SJSA1 (cell line): Measurements from ENCODE around the gene ANOS1. TPM values are rescaled to one million over a fixed set of nuclear protein-coding genes. Genes with fewer than 3 reads are reported as not detected.

Source experiments
- DNase-seq, 2 experiments: peaks; one replicate each; pipeline ENCODE4 v3.0.0-alpha.2; 2015 to 2020; ENCODE audit warnings: low spot score in 2 of 2, low read depth in 1 of 2
- H3K27ac ChIP-seq: fragments of 250-450 bp; sonication (Bioruptor Pico); 2 replicates; pipeline ENCODE4 v1.5.1; 2020; ENCODE audit warnings: mild to moderate bottlenecking, moderate library complexity
- H3K27me3 ChIP-seq: fragments of 250-450 bp; sonication (Bioruptor Pico); replicated peaks from 2 replicates; pipeline ENCODE4 v1.5.1; 2020; ENCODE audit warnings: mild to moderate bottlenecking, moderate library complexity
- H3K36me3 ChIP-seq: fragments of 250-450 bp; sonication (Bioruptor Pico); 2 replicates; pipeline ENCODE4 v1.5.1; 2020; ENCODE audit warnings: mild to moderate bottlenecking
- H3K4me1 ChIP-seq: fragments of 250-450 bp; sonication (Bioruptor Pico); replicated peaks from 2 replicates; pipeline ENCODE4 v1.6.1; 2021; ENCODE audit warnings: mild to moderate bottlenecking
- H3K4me3 ChIP-seq: fragments of 250-450 bp; sonication (Bioruptor Pico); 2 replicates; pipeline ENCODE4 v1.5.1; 2020; ENCODE audit warnings: mild to moderate bottlenecking
- H3K9me3 ChIP-seq: fragments of 250-450 bp; sonication (Bioruptor Pico); replicated peaks from 2 replicates; pipeline ENCODE4 v1.5.1; 2020; ENCODE audit warnings: mild to moderate bottlenecking
- total RNA-seq: library from RNA; depleted of rRNA; stranded (reverse); fragments of >200 nt; shearing (Covaris generic); gene quantifications from 2 replicates; pipeline ENCODE4 v1.2.3, GENCODE V29; 2014

ANOS1 gene
- total RNA-seq, 1 experiment from 2014 or later, result 9.3 TPM

- Histone ChIP-seq H3K4me1 (no peaks in the 10 kb centered on the region), H3K27ac (no peak overlapping the region), H3K27me3 (no peaks in the 10 kb centered on the region), H3K9me3 (no peaks in the 10 kb centered on the region), H3K36me3 (no peaks in the 10 kb centered on the region), H3K4me3 (no peak overlapping the region)
- DNase-seq, result no peak
Measured at GRCh38 chrX:8635812-8636211, 96.1 kb downstream of the ANOS1 start.

- H3K36me3 ChIP-seq, result no peaks in the 10 kb centered on the region
- H3K4me3 ChIP-seq, result no peak overlapping the region
- no peak overlapping the region for H3K27ac ChIP-seq
- no peaks in the 10 kb centered on the region for H3K4me1 ChIP-seq
- no peaks in the 10 kb centered on the region for H3K27me3 ChIP-seq
- no peaks in the 10 kb centered on the region for H3K9me3 ChIP-seq
- DNase-seq, result no peak
Measured at GRCh38 chrX:8632924-8633323, 99.0 kb downstream of the ANOS1 start.

- no peak for DNase-seq
- no peak overlapping the region for H3K27ac ChIP-seq
- no peaks in the 10 kb centered on the region for H3K36me3 ChIP-seq
- H3K9me3 ChIP-seq, result no peaks in the 10 kb centered on the region
- no peak overlapping the region for H3K4me3 ChIP-seq
- H3K4me1 ChIP-seq, result no peaks in the 10 kb centered on the region
- H3K27me3 ChIP-seq, result no peaks in the 10 kb centered on the region
Measured at GRCh38 chrX:8629871-8630270, 102.1 kb downstream of the ANOS1 start.

DNA sequence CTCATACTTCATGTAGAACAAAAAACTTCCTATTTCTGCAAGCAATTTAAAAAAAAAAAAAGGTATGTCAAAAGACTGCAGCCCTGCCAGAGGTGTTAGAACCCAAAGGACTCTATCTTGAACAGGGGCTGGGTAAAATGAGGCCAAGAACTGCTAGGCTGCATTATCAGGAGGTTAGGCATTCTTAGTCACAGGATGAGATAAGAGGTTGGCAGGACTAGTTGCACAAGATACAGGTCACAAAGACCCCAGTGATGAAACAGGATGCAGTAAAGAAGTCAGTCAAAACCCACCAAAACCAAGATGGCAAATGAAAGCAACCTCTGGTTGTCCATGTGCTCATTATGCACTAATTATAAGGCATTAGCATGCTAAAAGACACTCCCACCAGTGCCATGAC, 104.1 kb downstream of the ANOS1 start:
- no peaks in the 10 kb centered on the region for H3K4me1 ChIP-seq
- no peak for DNase-seq
- H3K36me3 ChIP-seq, result no peaks in the 10 kb centered on the region
- no peak overlapping the region for H3K4me3 ChIP-seq
- H3K9me3 ChIP-seq, result no peaks in the 10 kb centered on the region
- no peak overlapping the region for H3K27ac ChIP-seq
- H3K27me3 ChIP-seq, result no peaks in the 10 kb centered on the region

DNA sequence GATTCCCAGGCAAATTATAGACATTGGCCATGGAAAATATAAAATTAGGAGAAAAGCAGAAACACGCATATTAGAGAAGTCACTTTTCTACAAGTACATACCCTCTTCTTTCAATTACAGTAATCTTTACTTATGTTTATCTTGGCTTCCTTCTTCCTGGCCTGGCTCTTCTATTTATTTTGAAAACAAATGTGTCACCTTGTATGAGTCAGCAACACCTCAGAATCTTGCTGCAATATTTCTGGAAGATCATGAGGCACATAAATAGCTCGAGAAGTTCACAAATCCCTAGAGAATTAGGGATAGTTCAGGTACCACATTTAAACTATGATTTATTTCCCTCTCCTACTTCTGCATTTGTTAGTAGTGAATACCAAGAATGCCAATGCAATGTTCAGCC, 124.6 kb downstream of the ANOS1 start:
- H3K4me3 ChIP-seq, result no peak overlapping the region
- H3K27ac ChIP-seq, result no peak overlapping the region
- no peaks in the 10 kb centered on the region; the same call in 1 of the 2 replicates for H3K4me1 ChIP-seq
- H3K36me3 ChIP-seq, result no peaks in the 10 kb centered on the region
- no peaks in the 10 kb centered on the region for H3K27me3 ChIP-seq
- no peaks in the 10 kb centered on the region for H3K9me3 ChIP-seq
- peak in 1 of 2 experiments; percentile 25 for DNase-seq

DNA sequence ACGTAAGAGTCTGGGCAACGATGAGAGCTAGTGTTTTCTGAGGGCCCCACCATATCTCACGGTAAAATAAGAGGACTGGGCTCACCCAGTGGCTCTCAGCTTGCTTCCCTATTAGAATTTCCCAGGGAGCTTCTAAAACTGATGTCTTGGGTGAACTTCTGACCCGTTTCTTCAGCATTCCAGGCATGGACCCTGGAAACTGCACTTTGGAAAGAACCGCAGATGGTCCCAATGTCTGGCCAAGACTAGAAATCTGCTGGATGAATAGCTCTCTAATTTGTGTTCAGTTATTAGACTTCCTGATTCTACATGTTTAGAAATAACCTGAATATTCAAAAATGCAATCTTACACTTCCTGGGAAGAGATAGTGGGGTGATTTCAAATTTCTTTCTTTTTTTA, 127.8 kb downstream of the ANOS1 start:
- DNase-seq, result no peak
- Histone ChIP-seq H3K27me3 (no peaks in the 10 kb centered on the region), H3K4me1 (no peaks in the 10 kb centered on the region; the same call in 1 of the 2 replicates), H3K9me3 (no peaks in the 10 kb centered on the region), H3K4me3 (no peak overlapping the region), H3K27ac (no peak overlapping the region), H3K36me3 (no peaks in the 10 kb centered on the region)

GRCh38 chrX:8591501-8591900, 140.4 kb downstream of the ANOS1 start:
- H3K27me3 ChIP-seq, result no peaks in the 10 kb centered on the region
- H3K36me3 ChIP-seq, result no peaks in the 10 kb centered on the region
- H3K4me1 ChIP-seq, result no peaks in the 10 kb centered on the region
- DNase-seq, result no peak
- no peak overlapping the region for H3K4me3 ChIP-seq
- no peak overlapping the region for H3K27ac ChIP-seq
- H3K9me3 ChIP-seq, result no peaks in the 10 kb centered on the region

GRCh38 chrX:8586953-8587352, 145.0 kb downstream of the ANOS1 start:
- no peaks in the 10 kb centered on the region for H3K4me1 ChIP-seq
- no peak for DNase-seq
- H3K36me3 ChIP-seq, result no peaks in the 10 kb centered on the region
- H3K9me3 ChIP-seq, result no peaks in the 10 kb centered on the region
- H3K27ac ChIP-seq, result no peak overlapping the region
- no peaks in the 10 kb centered on the region for H3K27me3 ChIP-seq
- no peak overlapping the region for H3K4me3 ChIP-seq

DNA sequence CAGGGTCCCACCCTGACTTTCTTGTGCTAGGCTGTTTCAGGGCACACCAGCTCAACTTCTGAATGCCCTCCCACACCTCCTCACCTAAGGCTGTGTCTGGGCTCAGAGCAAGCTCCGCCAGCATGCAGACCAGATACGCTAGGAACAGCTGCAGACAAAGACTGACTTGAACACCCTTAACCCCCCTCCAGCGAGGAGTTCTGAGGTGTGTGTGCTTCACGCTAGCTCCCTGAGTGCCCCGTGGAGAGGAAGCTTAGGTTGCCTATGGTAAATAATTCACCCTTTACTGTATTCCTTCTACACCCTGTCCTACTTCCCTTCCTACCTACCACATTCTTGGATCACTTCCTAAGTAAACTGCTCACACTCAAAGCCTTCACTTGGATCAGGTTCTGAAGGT, 152.3 kb downstream of the ANOS1 start:
- Histone ChIP-seq H3K4me1 (no peaks in the 10 kb centered on the region), H3K4me3 (no peak overlapping the region), H3K27me3 (no peaks in the 10 kb centered on the region), H3K9me3 (no peaks in the 10 kb centered on the region), H3K36me3 (no peaks in the 10 kb centered on the region), H3K27ac (no peak overlapping the region)
- no peak for DNase-seq

- Histone ChIP-seq H3K27ac (no peak overlapping the region), H3K9me3 (no peaks in the 10 kb centered on the region), H3K4me3 (no peak overlapping the region), H3K27me3 (no peaks in the 10 kb centered on the region), H3K36me3 (no peaks in the 10 kb centered on the region), H3K4me1 (no peaks in the 10 kb centered on the region)
- DNase-seq, result no peak
Measured at GRCh38 chrX:8576821-8577220, 155.1 kb downstream of the ANOS1 start.

GRCh38 chrX:8565729-8566128, 166.2 kb downstream of the ANOS1 start:
- H3K4me3 ChIP-seq, result no peak overlapping the region
- no peaks in the 10 kb centered on the region for H3K4me1 ChIP-seq
- H3K27ac ChIP-seq, result no peak overlapping the region
- no peaks in the 10 kb centered on the region for H3K9me3 ChIP-seq
- H3K36me3 ChIP-seq, result no peaks in the 10 kb centered on the region
- H3K27me3 ChIP-seq, result no peaks in the 10 kb centered on the region
- no peak for DNase-seq

DNA sequence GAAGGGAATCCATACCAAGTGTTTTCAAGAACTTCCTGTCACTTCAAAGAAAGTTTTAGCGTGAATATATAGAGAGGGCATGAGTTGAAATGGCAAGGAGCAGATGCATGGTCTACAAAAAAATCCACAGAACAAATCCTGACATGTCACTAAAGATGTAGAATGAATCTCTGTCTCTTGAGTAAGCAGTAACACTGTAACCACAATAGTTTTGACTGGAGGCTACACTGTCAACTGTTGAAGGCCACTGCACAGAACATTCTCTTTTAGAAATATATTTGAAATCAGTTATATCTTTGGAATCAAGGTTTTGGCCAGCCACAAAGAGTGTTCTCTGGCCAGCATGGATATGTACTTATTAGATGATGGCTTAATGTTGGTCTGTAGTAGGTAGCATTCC, 183.5 kb downstream of the ANOS1 start:
- H3K27me3 ChIP-seq, result no peaks in the 10 kb centered on the region
- no peak for DNase-seq
- H3K27ac ChIP-seq, result no peak overlapping the region
- H3K4me3 ChIP-seq, result no peak overlapping the region
- no peaks in the 10 kb centered on the region for H3K4me1 ChIP-seq
- H3K9me3 ChIP-seq, result no peaks in the 10 kb centered on the region
- H3K36me3 ChIP-seq, result no peaks in the 10 kb centered on the region

GRCh38 chrX:8546715-8547114, 185.2 kb downstream of the ANOS1 start:
- Histone ChIP-seq H3K36me3 (no peaks in the 10 kb centered on the region), H3K27me3 (no peaks in the 10 kb centered on the region), H3K4me3 (no peak overlapping the region), H3K27ac (no peak overlapping the region), H3K4me1 (no peaks in the 10 kb centered on the region), H3K9me3 (no peaks in the 10 kb centered on the region)
- no peak for DNase-seq

DNA sequence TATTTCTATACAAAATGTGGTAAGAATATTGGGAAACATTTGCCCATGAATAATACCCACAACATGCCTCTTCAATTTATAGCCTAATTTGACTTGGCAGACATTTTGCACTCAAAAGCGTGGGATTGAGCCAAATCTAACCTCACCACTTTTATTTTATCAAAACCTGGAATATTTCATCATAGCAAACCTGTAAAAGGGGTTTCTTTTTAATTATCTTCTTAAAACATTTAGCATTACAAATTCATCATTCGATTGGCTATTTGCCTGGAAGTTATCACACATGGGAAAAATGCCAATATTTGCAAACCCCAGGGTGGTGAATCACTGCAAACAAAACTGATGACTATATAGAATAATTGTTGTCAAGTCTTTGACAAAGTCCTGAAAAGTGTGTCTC, 211.1 kb downstream of the ANOS1 start:
- no peak overlapping the region for H3K27ac ChIP-seq
- H3K36me3 ChIP-seq, result no peaks in the 10 kb centered on the region
- H3K4me3 ChIP-seq, result no peak overlapping the region
- no peaks in the 10 kb centered on the region for H3K9me3 ChIP-seq
- no peaks in the 10 kb centered on the region for H3K4me1 ChIP-seq
- H3K27me3 ChIP-seq, result no peaks in the 10 kb centered on the region
- DNase-seq, result no peak

- Histone ChIP-seq H3K4me1 (no peaks in the 10 kb centered on the region), H3K9me3 (no peaks in the 10 kb centered on the region), H3K27ac (no peak overlapping the region), H3K4me3 (no peak overlapping the region), H3K27me3 (no peaks in the 10 kb centered on the region), H3K36me3 (no peaks in the 10 kb centered on the region)
- DNase-seq, result no peak
Measured at GRCh38 chrX:8520178-8520577, 211.8 kb downstream of the ANOS1 start.
